Erythroblast (primary cell): ENCODE results near the gene AIF1.

ENCODE experiments used
- GATA1 ChIP-seq: IDR thresholded peaks from 2 replicates; pipeline ENCODE4 v1.6.1; 2011; ENCODE audit warnings: low read depth, mild to moderate bottlenecking, control low read depth, low read length, moderate library complexity
- POLR2A ChIP-seq: IDR thresholded peaks from 2 replicates; pipeline ENCODE4 v1.6.1; 2011; ENCODE audit warnings: mild to moderate bottlenecking, low read length

DNA sequence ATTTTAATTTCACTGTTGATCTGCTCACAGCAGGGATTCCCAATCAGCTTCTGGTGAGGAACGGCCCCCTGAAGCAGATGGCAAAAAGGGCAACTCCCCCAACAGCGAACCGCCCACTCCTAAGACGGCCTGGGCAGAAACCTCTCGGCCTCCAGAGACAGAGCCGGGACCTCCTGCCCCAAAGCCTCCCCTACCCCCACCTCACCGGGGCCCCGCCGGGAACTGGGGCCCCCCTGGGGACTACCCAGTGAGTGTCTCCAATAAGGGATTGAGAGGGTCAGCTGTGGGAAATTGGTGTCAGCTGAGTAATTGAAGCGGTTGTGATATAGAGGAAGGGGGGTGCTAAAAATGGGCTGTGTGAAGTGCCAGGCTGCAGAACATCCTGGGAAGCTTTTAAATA, 11.9 kb downstream of the AIF1 start:
- no peak for TF ChIP-seq POLR2A
- no peak for TF ChIP-seq GATA1
